NT2/D1 (cell line): ENCODE measurements around the gene MAN1A2.

ENCODE experiments used
- YY1 ChIP-seq: IDR thresholded peaks from 2 replicates; pipeline ENCODE4 v1.6.1; 2011; ENCODE audit not compliant: insufficient read length, insufficient read depth
- ZNF274 ChIP-seq: IDR thresholded peaks from 2 replicates; pipeline ENCODE4 v1.6.1; 2011; ENCODE audit warnings: mild to moderate bottlenecking, low read depth, low read length

DNA sequence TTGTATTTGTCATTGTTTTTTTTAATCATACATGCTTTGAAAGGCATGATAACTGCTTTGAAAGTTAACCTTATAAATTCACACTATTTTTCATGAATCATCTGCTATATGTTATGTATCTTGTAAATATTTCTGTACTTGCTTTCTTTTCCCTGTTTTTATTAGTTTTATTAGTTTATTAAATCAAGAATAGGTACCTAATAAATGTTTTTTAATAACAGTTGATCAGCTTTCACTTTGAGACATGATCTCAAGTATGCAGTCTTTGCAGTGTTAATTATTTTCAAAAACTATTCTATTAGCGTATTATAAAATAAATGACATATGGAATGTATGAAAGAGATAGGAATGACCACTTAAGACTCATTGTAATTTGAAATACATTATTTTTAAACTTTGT lies 127.8 kb downstream of the MAN1A2 start:
- TF ChIP-seq ZNF274 (no peak), YY1 (no peak)
